ENCODE measurements around the gene IGFBPL1. TPM values are rescaled to one million over a fixed set of nuclear protein-coding genes. Genes with fewer than 3 reads are reported as not detected.

Gene IGFBPL1
- total RNA-seq, 1 experiment from 2014 or later, result not detected

DNA sequence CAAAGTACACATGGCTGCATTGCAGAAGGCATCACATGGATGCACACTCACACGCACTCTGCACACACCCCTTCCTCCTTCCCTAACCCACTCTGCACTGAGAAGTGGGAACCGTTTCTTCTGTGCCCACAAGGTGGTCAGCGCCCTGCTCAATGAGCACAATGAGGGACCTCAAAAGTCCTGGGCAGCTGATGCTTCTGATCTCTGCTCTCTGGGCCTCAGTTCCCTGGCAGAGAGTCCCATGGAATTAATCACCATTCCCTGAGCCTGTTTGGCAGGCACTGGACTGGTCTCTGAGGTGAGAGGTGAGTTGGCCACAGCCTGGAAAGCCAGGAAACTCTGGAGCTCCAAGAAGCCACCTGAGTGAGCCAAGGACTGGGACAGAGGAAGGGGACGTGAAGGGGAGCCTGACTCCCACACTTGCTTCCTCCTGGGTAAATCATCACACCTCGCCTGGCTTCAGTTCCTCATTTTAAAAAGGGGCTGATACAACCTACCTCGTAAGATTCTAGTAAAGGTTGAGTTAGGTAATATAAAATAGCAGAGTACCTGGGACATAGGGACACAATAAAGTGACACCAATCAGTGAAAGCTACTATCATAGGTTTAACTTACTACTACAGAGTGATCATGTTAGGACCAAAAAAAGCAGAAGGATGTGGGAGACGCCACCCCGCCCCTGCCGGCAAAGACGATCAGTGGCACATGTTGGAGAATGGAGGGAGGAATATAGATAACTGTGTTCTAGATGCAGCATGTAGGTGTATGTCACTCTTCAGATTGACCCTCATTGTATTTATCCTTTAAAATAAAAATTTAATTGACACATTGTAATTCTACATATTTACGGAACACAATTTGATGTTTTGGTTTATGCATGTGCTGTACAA is 21.1 kb upstream of the IGFBPL1 start:
- intact Hi-C loops (cut with micrococcal nuclease; ENCODE audit: unreplicated experiment), result no loop called here
- Histone ChIP-seq H3K79me2 (ENCODE audit: low read depth) (no peaks in the 10 kb centered on the region), H3K4me3 (no peak overlapping the region), H3K4me2 (no peak overlapping the region), H3F3A (ENCODE audit: insufficient read depth, low read depth) (no peaks in the 10 kb centered on the region), H3K4me1 (replicated peaks; ENCODE audit: insufficient read depth) (peaks cover 7% of the 10 kb centered on the region), H2AFZ (no peak overlapping the region), H3K9me3 (ENCODE audit: insufficient read depth, low read depth) (no peaks in the 10 kb centered on the region), H3K9me2 (ENCODE audit: insufficient read depth) (no peaks in the 10 kb centered on the region), H4K20me1 (ENCODE audit: insufficient read depth) (no peaks in the 10 kb centered on the region), H3K36me3 (ENCODE audit: low read depth) (no peaks in the 10 kb centered on the region), H3K27ac (no peak overlapping the region), H3K27me3 (ENCODE audit: insufficient read depth, low read depth) (no peaks in the 10 kb centered on the region)
- no peak for DNase-seq
- POLR2A ChIA-PET (ENCODE audit: unreplicated experiment), result no interaction called here
- TF ChIP-seq, protein P1, sequence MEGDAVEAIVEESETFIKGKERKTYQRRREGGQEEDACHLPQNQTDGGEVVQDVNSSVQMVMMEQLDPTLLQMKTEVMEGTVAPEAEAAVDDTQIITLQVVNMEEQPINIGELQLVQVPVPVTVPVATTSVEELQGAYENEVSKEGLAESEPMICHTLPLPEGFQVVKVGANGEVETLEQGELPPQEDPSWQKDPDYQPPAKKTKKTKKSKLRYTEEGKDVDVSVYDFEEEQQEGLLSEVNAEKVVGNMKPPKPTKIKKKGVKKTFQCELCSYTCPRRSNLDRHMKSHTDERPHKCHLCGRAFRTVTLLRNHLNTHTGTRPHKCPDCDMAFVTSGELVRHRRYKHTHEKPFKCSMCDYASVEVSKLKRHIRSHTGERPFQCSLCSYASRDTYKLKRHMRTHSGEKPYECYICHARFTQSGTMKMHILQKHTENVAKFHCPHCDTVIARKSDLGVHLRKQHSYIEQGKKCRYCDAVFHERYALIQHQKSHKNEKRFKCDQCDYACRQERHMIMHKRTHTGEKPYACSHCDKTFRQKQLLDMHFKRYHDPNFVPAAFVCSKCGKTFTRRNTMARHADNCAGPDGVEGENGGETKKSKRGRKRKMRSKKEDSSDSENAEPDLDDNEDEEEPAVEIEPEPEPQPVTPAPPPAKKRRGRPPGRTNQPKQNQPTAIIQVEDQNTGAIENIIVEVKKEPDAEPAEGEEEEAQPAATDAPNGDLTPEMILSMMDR (conservative IDR thresholded peaks at IDR 0.05), result no peak
- TF ChIP-seq EZH2 (IDR thresholded peaks at IDR 0.05; ENCODE audit: low read depth), result no peak
- BruUV-seq (replicated peaks), result no TSS peak
- CTCF ChIA-PET, result no interaction called here

- BruUV-seq (replicated peaks), result no TSS peak
- Histone ChIP-seq H3K27me3 (ENCODE audit: insufficient read depth, low read depth) (no peaks in the 10 kb centered on the region), H3F3A (ENCODE audit: insufficient read depth, low read depth) (no peaks in the 10 kb centered on the region), H3K36me3 (ENCODE audit: low read depth) (no peaks in the 10 kb centered on the region), H3K79me2 (ENCODE audit: low read depth) (no peaks in the 10 kb centered on the region), H3K4me2 (peak overlapping the region; percentile 31; the same call in 1 of the 2 replicates), H3K9me2 (ENCODE audit: insufficient read depth) (no peaks in the 10 kb centered on the region), H3K4me1 (replicated peaks; ENCODE audit: insufficient read depth) (peaks cover 7% of the 10 kb centered on the region), H4K20me1 (ENCODE audit: insufficient read depth) (no peaks in the 10 kb centered on the region), H3K4me3 (no peak overlapping the region), H3K27ac (no peak overlapping the region), H2AFZ (no peak overlapping the region), H3K9me3 (ENCODE audit: insufficient read depth, low read depth) (no peaks in the 10 kb centered on the region)
- DNase-seq, result peak in 1 of 2 experiments; percentile 36
- ChIA-PET CTCF (no interaction called here), POLR2A (ENCODE audit: unreplicated experiment) (no interaction called here)
- intact Hi-C loops (cut with micrococcal nuclease; ENCODE audit: unreplicated experiment), result no loop called here
- TF ChIP-seq EZH2 (IDR thresholded peaks at IDR 0.05; ENCODE audit: low read depth), result no peak
- TF ChIP-seq, protein P1 (conservative IDR thresholded peaks at IDR 0.05), result no peak
These were observed 19.3 kb upstream of the IGFBPL1 start for GRCh38 chr9:38443597-38443996.

DNA sequence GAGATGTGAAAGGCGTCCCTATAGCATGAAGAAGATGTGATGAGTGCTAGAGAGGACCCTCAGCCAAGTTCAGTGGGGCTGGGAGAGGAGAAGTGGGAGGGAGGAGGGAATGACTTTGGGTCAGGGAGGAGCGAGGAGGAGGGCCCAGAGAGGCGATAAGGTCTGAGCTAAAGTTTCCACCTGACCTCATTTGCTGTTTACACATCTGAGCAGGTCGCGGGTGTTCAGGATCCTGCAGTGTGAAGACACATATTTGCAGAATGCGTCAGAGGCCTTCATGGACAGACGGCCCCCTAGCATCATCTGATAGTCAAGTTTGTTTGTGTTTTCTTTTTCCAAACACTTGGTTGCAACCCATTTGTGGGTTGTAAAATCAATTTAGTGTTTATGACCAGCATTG is 18.9 kb upstream of the IGFBPL1 start:
- Histone ChIP-seq H2AFZ (no peak overlapping the region), H3K9me2 (ENCODE audit: insufficient read depth) (no peaks in the 10 kb centered on the region), H3K79me2 (ENCODE audit: low read depth) (no peaks in the 10 kb centered on the region), H3K4me1 (replicated peaks; ENCODE audit: insufficient read depth) (peaks cover 7% of the 10 kb centered on the region), H3K27ac (no peak overlapping the region), H3K9me3 (ENCODE audit: insufficient read depth, low read depth) (no peaks in the 10 kb centered on the region), H3K4me3 (no peak overlapping the region), H3K27me3 (ENCODE audit: insufficient read depth, low read depth) (no peaks in the 10 kb centered on the region), H3K4me2 (peak overlapping the region; percentile 31; the same call in 1 of the 2 replicates), H3K36me3 (ENCODE audit: low read depth) (no peaks in the 10 kb centered on the region), H3F3A (ENCODE audit: insufficient read depth, low read depth) (no peaks in the 10 kb centered on the region), H4K20me1 (ENCODE audit: insufficient read depth) (no peaks in the 10 kb centered on the region)
- no peak for TF ChIP-seq EZH2 (IDR thresholded peaks at IDR 0.05; ENCODE audit: low read depth)
- TF ChIP-seq, protein P1 (conservative IDR thresholded peaks at IDR 0.05), result no peak
- peak in 1 of 2 experiments; percentile 59 for DNase-seq
- BruUV-seq (replicated peaks), result no TSS peak
- ChIA-PET CTCF (no interaction called here), POLR2A (ENCODE audit: unreplicated experiment) (no interaction called here)
- intact Hi-C loops (cut with micrococcal nuclease; ENCODE audit: unreplicated experiment), result no loop called here

Data from PC-9 (cell line).